ENCODE data around the gene CBFA2T2. TPM values are rescaled to one million over a fixed set of nuclear protein-coding genes. Genes with fewer than 3 reads are reported as not detected.
"Not testable (repeated sequence)": the region's sequence is repeated elsewhere in the genome, so short reads cannot be mapped to it uniquely, and the experiment has no call there.

The CBFA2T2 gene
- total RNA-seq, 1 donor from 2014 or later = 2.6 TPM

- no peak for DNase-seq (ENCODE audit: low read depth in 2 of 2)
Observed at GRCh38 chr20:33506576-33506975, 16.7 kb downstream of the CBFA2T2 start.

GRCh38 chr20:33507461-33507860, 17.6 kb downstream of the CBFA2T2 start:
- no peak for DNase-seq (ENCODE audit: low read depth in 2 of 2)

DNA sequence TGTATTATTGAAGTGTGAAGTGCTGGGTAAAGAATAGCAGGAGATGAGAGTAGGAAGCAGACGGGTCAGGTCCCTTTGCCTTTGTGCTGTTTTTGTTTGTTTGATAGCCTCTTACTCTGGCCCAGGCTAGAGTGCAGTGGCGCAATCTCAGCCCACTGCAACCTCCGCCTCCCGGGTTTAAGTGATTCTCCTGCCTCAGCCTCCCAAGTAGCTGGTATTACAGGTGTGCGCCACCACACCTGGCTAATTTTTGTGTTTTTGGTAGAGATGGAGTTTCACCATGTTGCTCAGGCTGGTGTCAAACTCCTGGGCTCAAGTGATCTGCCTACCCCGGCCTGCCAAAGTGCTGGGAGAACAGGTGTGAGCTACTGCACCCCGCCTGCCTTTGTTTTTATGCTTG, 18.1 kb downstream of the CBFA2T2 start:
- DNase-seq (ENCODE audit: low read depth in 2 of 2) = not testable (repeated sequence)

DNA sequence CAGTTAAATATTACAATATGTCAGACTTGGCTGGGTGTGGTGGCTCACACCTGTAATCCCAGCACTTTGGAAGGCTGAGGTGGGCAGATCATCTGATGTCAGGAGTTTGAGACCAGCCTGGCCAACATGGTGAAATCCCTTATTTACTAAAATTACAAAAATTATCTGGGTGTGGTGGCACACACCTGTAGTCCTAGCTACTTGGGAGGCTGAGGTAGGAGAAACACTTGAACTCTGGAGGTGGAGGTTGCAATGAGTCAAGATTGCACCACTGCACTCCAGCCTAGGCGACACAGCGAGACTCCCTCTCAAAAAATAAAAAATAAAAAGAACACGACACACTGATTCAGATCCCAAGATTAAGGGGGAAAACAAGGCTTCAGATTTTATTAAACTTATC, 19.2 kb downstream of the CBFA2T2 start:
- DNase-seq (ENCODE audit: low read depth in 2 of 2) = not testable (repeated sequence)

DNA sequence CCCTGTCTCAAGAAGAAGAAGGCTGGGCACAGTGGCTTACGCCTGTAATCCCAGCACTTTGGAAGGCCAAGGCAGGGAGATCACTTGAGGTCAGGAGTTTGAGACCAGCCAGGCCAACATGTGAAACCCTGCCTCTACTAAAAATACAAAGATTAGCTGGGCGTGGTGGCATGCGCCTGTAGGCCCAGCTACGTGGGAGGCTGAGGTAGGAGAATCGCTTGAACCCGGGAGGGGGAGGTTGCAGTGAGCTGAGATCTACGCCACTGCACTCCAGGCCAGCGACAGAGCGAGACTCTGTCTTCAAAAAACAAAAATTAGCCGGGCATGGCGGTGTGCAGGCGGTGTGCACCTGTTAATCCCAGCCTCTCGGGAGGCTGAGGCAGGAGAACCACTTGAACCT, 22.0 kb downstream of the CBFA2T2 start:
- DNase-seq (ENCODE audit: low read depth in 2 of 2) = not testable (repeated sequence)

DNA sequence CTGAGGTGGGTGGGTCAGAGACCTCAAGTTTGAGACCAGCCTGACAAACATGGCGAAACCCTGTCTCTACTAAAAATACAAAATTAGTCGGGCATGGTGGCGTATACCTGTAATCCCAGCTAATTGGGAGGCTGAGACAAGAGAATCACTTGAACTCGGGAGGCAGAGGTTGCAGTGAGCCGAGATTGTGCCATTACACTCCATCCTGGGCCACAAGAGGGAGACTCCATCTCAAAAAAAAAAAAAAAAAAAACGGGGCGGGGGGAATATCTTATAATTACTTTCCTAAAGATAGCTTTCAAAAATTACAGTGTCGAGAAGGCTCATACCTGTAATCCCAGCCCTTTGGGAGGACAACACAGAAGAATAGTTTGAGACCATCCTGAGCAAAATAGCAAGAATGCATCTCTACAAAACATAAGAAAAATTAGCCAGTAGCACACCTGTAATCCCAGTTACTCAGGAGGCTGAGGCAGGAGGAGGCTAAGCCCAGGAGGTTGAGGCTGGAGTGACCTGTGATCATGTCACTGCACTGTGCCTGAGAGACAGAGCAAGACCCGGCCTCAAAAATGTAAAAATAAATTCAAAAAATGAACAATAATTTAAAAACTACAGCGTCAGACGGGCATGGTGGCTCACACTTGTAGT, 25.8 kb downstream of the CBFA2T2 start:
- peak in 1 of 2 donors; percentile 5 for DNase-seq (ENCODE audit: low read depth in 2 of 2)

GRCh38 chr20:33516882-33517281, 27.0 kb downstream of the CBFA2T2 start:
- peak in 1 of 2 donors; percentile 29 for DNase-seq (ENCODE audit: low read depth in 2 of 2)

DNA sequence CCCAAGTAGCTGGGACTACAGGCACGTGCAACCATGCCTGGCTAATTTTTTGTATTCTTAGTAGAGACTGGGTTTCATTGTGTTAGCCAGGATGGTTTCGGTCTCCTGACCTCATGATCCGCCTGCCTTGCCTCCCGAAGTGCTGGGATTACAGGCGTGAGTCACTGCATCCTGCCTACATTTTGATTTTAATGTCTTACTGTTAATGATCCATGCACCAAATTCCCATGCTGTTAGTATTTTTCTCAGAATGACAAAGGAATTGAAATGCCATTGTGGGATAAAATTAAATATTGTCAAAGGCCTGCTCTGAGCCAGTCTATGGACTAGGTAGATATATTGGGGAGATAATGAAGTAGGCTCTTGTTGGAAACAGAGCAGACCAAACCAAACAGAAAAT, 28.2 kb downstream of the CBFA2T2 start:
- peak; percentile 50 to 89 for DNase-seq (ENCODE audit: low read depth in 2 of 2)

- DNase-seq (ENCODE audit: low read depth in 2 of 2) = no peak
Observed at GRCh38 chr20:33521461-33521860, 31.6 kb downstream of the CBFA2T2 start.

- no peak for DNase-seq (ENCODE audit: low read depth in 2 of 2)
Observed at GRCh38 chr20:33522256-33522820, 32.4 kb downstream of the CBFA2T2 start.

- DNase-seq (ENCODE audit: low read depth in 2 of 2) = peak in 1 of 2 donors; percentile 43
Observed at GRCh38 chr20:33524261-33524660, 34.4 kb downstream of the CBFA2T2 start.

DNA sequence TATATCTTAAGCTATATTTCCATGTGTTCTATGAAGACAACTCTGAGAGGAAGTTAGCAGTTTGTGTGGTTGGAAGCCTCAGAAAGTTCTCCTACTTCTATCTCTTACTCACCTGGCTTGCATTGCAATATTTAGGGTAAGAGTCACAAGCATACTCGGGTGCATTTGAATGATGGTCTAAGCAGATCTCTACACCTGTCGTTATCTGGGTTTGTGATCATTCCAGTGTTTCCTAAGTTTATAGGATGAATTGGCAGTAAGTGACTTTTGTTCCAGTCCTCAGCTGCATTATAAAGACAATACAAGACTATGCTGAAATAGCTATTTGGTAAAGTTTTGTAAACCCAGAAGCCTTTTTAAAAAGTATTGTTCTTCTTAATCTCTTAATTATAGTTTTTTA, 36.9 kb downstream of the CBFA2T2 start:
- DNase-seq (ENCODE audit: low read depth in 2 of 2) = no peak

GRCh38 chr20:33531047-33531877, 41.4 kb downstream of the CBFA2T2 start:
- DNase-seq (ENCODE audit: low read depth in 2 of 2) = no peak

DNA sequence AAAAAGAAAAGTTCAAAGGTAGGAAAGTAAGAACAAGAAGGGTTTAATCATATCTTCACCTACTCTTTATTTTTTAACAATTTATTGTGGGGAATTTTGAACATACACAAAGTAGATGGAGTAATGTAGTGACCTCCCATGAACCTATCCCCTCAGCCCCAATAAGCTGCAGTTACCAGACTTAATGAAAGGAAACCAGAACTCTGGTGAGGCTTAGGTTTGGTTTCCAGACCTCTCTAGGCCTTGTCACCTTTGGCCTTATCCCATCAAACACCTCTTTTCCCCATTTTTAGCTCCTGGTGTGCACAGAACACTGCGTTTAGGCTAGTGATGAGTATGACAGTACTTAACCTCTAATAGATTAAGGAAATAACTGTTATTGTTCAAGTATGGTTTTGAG, 42.0 kb downstream of the CBFA2T2 start:
- no peak for DNase-seq (ENCODE audit: low read depth in 2 of 2)

DNA sequence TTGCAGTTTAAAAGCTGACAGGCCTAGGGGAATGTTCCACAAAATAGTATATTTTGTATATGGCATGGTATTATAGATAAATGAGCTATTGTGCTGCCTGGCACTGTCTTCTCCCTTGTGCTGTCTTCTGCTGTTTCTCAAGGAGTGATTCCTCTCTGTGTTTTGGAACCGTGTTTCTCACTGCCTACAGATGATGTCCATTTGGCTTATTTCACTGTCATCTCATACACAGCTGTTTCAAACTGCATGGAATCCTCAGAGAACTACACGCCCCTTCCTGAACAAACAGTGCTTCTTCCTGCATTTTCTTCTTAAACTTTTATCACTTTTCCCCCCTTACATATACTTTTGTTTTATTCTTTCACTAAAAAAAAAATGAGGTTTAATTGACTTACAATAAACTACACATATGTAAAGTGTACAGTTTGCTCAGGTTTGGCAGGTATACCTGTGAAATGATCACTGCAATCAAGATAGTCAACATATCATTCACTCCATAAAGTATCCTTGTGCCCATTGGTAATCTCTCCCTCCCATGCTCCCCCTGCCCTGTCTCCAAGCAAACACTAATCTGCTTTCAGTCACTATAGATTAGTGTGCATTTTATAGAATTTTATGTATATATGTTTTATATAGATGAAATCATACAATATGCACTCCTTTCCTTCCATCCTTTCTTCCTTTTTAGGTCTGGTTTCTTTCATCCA, 43.0 kb downstream of the CBFA2T2 start:
- DNase-seq (ENCODE audit: low read depth in 2 of 2) = peak in 1 of 2 donors; percentile 6

GRCh38 chr20:33535717-33536116, 45.8 kb downstream of the CBFA2T2 start:
- DNase-seq (ENCODE audit: low read depth in 2 of 2) = not testable (repeated sequence)

- DNase-seq (ENCODE audit: low read depth in 2 of 2) = no peak
Observed at GRCh38 chr20:33537608-33538007, 47.7 kb downstream of the CBFA2T2 start.

DNA sequence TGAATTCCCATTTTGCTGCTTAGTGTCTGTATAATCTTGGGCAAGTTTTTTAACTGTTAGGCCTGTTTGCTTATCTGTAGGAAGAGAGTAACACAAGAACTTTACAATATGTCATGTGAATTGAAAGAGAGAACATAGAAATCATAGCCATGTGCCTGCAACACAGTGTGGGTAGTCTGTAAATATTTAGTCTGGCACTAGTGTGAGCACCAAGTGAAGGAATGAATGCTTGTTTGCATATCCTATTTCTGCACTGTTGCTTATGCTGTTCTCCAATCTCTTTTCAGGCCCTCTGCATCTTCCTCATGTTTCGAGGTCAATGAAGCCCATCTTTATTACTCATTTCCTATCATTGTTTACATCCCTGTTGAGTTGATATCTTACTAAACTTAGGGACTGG, 49.2 kb downstream of the CBFA2T2 start:
- peak in 1 of 2 donors; percentile 72 for DNase-seq (ENCODE audit: low read depth in 2 of 2)

- no peak for DNase-seq (ENCODE audit: low read depth in 2 of 2)
Observed at GRCh38 chr20:33540427-33540826, 50.5 kb downstream of the CBFA2T2 start.

- no peak for DNase-seq (ENCODE audit: low read depth in 2 of 2)
Observed at GRCh38 chr20:33541074-33541473, 51.2 kb downstream of the CBFA2T2 start.

DNA sequence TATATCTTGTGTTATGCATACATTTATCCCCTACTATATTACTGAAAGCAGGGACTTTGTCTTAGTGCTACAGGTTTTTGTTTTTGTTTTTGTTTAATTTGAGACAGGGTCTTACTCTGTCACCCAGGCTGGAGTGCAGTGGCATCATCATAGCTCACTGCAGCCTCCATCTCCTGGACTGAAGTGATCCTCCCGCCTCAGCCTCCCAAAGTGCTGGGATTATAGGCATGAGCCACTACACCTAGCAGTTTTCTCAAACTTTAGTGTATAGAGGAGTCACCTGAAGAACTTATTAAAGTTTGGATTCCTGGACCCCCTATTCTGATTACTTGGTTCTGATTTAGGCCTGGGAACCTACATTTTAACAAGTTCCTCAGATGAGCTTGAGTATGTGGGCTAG, 51.9 kb downstream of the CBFA2T2 start:
- no peak for DNase-seq (ENCODE audit: low read depth in 2 of 2)

DNA sequence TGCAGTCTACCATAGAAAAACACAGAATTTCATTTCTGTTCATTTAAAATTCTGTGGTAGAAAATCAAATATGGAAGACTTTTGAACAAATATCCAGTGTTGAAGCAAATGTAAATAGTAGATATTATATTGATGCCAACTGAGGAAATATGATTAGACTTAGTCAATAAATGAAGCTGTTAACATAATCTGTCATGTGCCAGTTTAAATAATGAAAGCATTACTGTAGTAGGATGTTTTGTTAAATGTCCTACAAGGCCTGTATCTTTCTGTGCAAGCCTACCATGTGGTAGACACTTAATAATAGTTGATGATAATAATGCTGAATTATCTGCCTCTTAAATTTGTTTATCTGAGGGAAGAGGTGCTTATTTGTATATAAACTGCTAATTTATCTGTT, 55.9 kb downstream of the CBFA2T2 start:
- no peak for DNase-seq (ENCODE audit: low read depth in 2 of 2)
